KOPT-K1 (cell line): ENCODE measurements around the gene ITPKB.
"Not testable (repeated sequence)": the region's sequence is repeated elsewhere in the genome, so short reads cannot be mapped to it uniquely, and the experiment has no call there.

ENCODE experiments used
- H3K27ac ChIP-seq: fragments of 200-600 bp; sonication (generic); 2 replicates; pipeline ENCODE4 v1.5.1; 2016; ENCODE audit warnings: antibody characterized with exemption, mild to moderate bottlenecking, low read depth, low read length; ENCODE audit not compliant: poor library complexity, severe bottlenecking
- H3K36me3 ChIP-seq: fragments of 200-600 bp; sonication (generic); 2 replicates; pipeline ENCODE4 v1.5.1; 2017; ENCODE audit warnings: antibody characterized with exemption, mild to moderate bottlenecking, low read length, moderate library complexity; ENCODE audit not compliant: insufficient read depth
- H3K9me3 ChIP-seq: fragments of 200-600 bp; sonication (generic); 2 replicates; pipeline ENCODE4 v1.5.1; 2017; ENCODE audit warnings: antibody characterized with exemption, low read length, mild to moderate bottlenecking; ENCODE audit not compliant: insufficient read depth, poor library complexity, severe bottlenecking

Gene ITPKB

GRCh38 chr1:226738995-226739695 lies at the start of gene ITPKB:
Gene ITPKB, minus strand, starts transcription at chr1:226739282. Its CDS starts 1,824 bp downstream, at chr1:226737458.
- H3K36me3 ChIP-seq: peaks cover 29% of the 10 kb centered on the region
- H3K9me3 ChIP-seq: peaks cover 9% of the 10 kb centered on the region
- peak within 1 kb of the TSS; percentile 87 for H3K27ac ChIP-seq

DNA sequence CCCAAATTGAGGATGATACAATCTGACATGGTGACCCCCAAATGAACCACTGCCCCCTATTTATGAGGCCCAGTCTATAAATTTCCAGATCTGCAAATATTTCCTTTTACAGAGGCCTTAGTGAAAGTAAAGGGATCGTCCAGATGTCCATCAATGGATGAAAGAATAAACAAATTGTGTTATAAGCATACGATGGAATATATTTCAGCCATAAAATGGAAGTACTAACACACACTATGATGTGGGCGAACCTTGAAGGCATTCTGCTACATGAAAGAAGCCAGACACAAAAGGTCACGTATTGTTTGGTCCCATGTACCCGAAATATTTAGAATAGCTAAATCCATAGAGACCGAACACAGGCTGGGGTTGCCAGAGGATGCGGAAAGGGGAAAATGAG lies 48.6 kb upstream of the ITPKB start:
- Histone ChIP-seq H3K36me3 (no peaks in the 10 kb centered on the region), H3K27ac (no peak overlapping the region)

GRCh38 chr1:226787071-226787470 lies 48.0 kb upstream of the ITPKB start:
- no peaks in the 10 kb centered on the region for H3K36me3 ChIP-seq
- no peak overlapping the region for H3K27ac ChIP-seq
- H3K9me3 ChIP-seq: no peaks in the 10 kb centered on the region

More for the DNA sequence above, 48.6 kb upstream of the ITPKB start:
- H3K9me3 ChIP-seq: no peaks in the 10 kb centered on the region

GRCh38 chr1:226786550-226786949 lies 47.5 kb upstream of the ITPKB start:
- Histone ChIP-seq H3K36me3 (no peaks in the 10 kb centered on the region), H3K9me3 (no peaks in the 10 kb centered on the region), H3K27ac (no peak overlapping the region)

DNA sequence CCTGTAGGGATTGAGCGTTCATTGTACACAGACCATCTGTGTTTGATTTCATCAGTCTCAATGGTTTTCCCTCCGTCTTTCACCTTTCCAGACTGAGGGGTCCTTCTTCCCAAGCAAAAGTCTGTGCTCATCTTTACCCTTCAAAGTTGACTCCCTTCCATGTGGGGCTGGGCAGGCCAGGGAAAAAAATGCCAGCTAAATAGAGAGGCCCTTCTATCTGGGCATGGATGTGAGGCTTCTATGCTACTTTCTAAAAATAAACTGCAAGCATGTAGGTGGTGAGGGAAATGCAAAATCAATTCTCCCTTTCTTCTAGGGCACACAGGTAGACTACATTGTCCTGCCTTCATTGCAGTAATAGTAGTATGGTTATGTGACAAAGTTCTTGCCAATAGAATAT lies 46.7 kb upstream of the ITPKB start:
- Histone ChIP-seq H3K9me3 (no peaks in the 10 kb centered on the region), H3K27ac (no peak overlapping the region), H3K36me3 (no peaks in the 10 kb centered on the region)

GRCh38 chr1:226784081-226785049 lies 45.3 kb upstream of the ITPKB start:
- no peak overlapping the region for H3K27ac ChIP-seq
- H3K9me3 ChIP-seq: no peaks in the 10 kb centered on the region
- no peaks in the 10 kb centered on the region for H3K36me3 ChIP-seq

DNA sequence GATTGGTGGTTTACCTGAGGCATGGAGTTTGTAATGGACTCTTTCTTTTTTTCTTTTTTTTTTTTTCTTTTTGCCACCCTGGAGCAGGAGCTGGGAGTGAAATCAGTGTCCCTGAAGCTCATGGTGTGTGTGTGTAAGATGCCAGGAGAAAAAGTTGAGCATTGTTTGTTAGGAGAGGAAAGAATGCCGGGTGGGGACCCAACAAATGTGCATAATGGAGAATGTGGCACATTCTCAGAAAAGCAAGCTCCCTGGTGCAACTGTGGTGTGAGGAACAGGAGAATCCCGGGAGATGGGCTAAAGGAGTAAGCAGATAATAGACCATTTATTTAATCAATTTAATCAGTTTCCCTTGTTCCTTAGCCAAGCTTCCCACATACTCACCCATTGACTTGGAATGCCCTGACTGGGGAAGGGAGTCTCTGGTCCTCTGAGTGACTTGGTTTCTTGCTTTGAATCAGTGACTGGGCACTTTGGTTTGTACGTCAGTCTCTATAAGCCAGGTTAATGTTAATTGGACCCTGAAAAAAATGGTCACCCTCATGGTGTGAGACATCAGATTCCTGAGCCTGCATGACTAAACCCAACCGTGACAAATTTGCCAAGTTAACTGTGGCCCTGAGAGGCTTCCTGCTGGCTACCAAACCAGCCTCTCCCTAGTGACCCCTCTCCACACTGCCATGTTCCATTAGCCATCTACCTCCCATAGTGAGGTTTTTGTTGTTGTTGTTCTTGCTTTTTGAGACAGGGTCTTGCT lies 43.9 kb upstream of the ITPKB start:
- Histone ChIP-seq H3K9me3 (no peaks in the 10 kb centered on the region), H3K27ac (no peak overlapping the region)

GRCh38 chr1:226781937-226782609 lies 43.0 kb upstream of the ITPKB start:
- Histone ChIP-seq H3K27ac (no peak overlapping the region), H3K9me3 (no peaks in the 10 kb centered on the region), H3K36me3 (no peaks in the 10 kb centered on the region)

More for the DNA sequence above, 43.9 kb upstream of the ITPKB start:
- no peaks in the 10 kb centered on the region for H3K36me3 ChIP-seq

DNA sequence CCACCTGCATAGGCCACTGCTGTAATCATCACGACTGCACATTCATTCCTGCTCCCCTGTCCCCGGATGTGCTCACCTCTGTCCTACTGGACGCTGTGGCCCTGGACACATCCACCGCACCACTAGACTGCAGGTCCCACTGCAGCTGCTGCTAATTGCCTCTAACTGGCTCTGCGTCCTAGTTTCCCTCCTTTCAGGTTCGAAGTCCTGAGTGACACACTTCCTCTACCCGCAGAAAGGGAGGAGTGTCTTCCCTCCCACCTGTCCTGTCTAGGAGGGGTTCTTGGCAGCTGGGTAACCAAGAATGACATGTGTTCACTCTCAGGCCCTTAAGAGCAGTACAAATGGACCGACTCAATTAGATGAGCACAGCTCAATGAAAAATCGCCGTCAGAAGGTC lies 40.5 kb upstream of the ITPKB start:
- no peaks in the 10 kb centered on the region for H3K36me3 ChIP-seq
- H3K9me3 ChIP-seq: no peaks in the 10 kb centered on the region
- H3K27ac ChIP-seq: no peak overlapping the region

DNA sequence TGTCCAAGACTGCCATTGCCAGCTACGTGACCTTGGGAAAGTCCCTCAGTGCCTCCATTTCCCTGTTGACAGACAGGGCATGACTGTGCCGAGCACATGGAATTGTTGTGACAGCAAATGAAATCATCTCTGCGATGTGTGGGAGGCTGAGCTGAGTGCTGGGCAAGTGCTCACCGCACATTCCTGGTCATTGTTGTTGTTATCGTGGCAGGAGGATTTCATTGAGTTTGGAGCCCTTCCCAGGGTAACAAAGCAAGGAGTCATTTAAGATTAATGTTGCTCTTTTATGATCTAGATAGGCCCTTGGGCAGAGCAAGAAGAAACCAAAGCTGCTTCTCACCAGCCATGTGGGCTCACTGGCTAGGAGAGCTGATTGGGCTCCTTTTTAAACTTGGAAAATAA lies 39.6 kb upstream of the ITPKB start:
- no peaks in the 10 kb centered on the region for H3K9me3 ChIP-seq
- no peaks in the 10 kb centered on the region for H3K36me3 ChIP-seq
- no peak overlapping the region for H3K27ac ChIP-seq

- Histone ChIP-seq H3K9me3 (no peaks in the 10 kb centered on the region), H3K36me3 (no peaks in the 10 kb centered on the region), H3K27ac (no peak overlapping the region)
Measured at GRCh38 chr1:226776975-226777374, 37.9 kb upstream of the ITPKB start.

DNA sequence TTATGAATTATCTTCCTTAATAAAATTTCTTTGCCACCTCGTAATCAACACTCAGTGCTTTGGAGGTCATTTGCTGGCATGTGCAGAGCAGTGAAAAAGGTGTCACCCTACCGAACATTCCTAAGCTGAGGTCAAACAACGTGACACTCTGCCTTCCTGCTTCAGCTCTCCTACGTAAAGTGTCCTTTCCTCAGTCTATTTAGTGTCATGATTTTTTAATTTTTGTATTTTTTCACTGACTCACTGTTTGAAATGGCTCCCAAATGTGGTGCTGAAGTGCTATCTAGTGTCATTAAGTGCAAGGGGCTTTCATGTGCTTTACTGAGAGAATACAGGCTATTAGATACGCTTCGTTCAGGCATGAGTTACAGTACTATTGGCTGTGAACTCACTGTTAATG lies 37.0 kb upstream of the ITPKB start:
- Histone ChIP-seq H3K27ac (no peak overlapping the region), H3K9me3 (no peaks in the 10 kb centered on the region), H3K36me3 (no peaks in the 10 kb centered on the region)

GRCh38 chr1:226772446-226773139 lies 33.5 kb upstream of the ITPKB start:
- H3K27ac ChIP-seq: no peak overlapping the region
- H3K9me3 ChIP-seq: no peaks in the 10 kb centered on the region
- no peaks in the 10 kb centered on the region for H3K36me3 ChIP-seq

DNA sequence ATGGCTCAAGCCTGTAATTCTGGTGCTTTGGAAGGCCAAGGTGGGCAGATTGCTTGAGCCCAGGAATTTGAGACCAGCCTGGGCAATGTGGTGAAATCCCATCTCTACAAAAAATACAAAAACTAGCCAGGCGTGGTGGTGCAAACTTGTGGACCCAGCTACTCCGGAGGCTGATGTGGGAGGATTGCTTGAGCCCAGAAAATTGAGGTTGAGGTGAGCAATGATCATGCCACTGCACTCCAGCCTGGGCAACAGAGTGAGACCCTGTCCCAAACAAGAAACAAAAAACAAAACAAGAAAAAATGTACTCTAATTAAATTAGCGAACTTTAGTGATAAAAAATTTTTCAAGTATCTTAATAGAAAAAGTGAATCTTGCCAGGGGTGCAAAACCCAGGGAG lies 28.1 kb upstream of the ITPKB start:
- H3K27ac ChIP-seq, H3K9me3 ChIP-seq, H3K36me3 ChIP-seq: not testable (repeated sequence)
